OCI-LY3 (cell line): ENCODE data around the gene CENPI.

Experiments used
- EZH2phosphoT487 ChIP-seq: fragments of 200-600 bp; shearing (Covaris generic); IDR thresholded peaks from 2 replicates; pipeline ENCODE4 v1.6.1; 2018; ENCODE audit warnings: antibody characterized with exemption, mixed run types, low read depth
- TF ChIP-seq, protein P1 (sequence below): fragments of 200-600, 300-600 bp; sonication (generic); IDR thresholded peaks from 2 replicates; pipeline ENCODE4 v1.5.1; 2014; ENCODE audit warnings: antibody characterized with exemption, low read length, low read depth

DNA sequence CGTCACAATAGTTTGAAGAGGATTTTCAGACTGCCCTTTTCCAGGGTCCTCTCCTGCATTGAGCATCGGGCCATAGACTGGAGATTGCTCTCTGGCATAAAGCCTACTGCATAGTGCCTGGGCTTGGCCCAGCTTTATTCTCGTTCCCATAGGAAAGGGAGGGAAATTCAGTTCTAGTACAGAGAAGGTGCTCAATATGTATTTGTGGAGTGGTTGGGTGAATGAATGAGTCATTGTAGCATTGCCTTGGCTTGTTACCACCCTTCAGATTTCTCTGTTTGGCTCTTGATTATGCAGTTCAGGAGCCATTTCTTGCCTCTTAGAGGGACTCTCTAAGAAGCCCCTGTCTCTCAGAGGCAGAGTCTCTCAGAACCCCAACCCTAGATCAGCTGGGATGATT lies 16.8 kb upstream of the CENPI start:
- TF ChIP-seq, protein P1, sequence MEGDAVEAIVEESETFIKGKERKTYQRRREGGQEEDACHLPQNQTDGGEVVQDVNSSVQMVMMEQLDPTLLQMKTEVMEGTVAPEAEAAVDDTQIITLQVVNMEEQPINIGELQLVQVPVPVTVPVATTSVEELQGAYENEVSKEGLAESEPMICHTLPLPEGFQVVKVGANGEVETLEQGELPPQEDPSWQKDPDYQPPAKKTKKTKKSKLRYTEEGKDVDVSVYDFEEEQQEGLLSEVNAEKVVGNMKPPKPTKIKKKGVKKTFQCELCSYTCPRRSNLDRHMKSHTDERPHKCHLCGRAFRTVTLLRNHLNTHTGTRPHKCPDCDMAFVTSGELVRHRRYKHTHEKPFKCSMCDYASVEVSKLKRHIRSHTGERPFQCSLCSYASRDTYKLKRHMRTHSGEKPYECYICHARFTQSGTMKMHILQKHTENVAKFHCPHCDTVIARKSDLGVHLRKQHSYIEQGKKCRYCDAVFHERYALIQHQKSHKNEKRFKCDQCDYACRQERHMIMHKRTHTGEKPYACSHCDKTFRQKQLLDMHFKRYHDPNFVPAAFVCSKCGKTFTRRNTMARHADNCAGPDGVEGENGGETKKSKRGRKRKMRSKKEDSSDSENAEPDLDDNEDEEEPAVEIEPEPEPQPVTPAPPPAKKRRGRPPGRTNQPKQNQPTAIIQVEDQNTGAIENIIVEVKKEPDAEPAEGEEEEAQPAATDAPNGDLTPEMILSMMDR = no peak
- TF ChIP-seq EZH2phosphoT487 = no peak
